NCI-H1092 treated with DMSO at 0.1 percent for 48 hours (cell line): Measurements from ENCODE around the gene GABRA5.

ENCODE experiments used
- DNase-seq: peaks from one replicate; lab custom pipeline; 2025; lab: John Stamatoyannopoulos, UW

The GABRA5 gene

DNA sequence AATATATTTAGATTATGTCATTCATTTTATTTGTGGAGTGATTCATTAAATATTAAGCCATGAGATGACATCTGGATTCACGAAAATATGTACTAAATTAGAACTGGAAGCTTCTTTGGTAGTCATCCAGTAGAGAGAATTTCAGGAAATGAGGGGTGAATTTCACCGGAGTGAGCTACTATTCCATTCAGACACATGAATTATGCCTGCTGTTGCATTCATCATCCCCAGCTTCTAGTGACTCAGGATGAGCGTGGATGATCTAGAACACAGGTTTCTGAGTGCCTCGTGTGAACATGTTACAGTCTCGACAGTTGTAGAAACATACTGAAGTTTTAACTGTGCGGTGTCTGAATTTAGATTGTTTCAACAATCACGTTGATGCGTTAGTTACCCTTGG lies 61.2 kb downstream of the GABRA5 start:
- no peak for DNase-seq

DNA sequence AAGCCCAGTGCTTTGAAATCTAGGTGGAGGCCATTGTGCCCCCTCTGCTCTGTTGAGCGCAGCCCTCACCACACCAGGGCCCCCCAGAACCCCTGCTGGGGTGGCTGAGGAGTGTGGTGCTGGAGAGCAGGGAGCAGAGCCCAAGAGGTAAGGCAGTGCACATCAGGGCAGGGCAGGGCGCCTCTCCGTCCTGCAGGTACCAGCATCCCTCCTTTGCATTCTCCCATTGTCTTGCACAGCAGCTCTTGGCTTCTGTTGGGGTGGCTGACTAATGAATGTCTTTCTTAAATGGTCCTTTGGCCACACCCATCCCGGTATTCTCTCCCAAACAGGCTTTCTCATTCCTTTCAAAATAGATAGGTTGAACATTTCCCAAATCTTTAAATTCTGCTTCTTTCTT lies 62.7 kb downstream of the GABRA5 start:
- no peak for DNase-seq

DNA sequence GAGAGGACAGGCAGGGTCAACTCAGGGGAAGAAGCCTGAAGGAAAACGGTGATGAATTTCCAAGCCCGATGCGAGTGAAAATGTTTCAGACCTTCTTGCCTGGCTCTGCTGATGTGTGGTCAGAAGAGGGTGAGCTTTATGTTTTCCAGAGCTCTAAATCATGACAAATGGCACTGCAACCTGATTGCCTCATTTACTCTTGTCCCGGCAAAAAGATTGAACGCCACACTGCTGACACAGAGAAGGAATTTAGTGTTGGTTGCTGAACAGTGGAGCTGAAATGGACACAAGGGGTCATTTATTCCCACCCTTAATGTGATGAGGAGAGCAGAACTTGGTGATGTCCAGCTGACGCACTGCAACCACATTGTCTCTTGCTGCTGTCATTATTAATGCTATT lies 68.0 kb downstream of the GABRA5 start:
- DNase-seq: no peak

DNA sequence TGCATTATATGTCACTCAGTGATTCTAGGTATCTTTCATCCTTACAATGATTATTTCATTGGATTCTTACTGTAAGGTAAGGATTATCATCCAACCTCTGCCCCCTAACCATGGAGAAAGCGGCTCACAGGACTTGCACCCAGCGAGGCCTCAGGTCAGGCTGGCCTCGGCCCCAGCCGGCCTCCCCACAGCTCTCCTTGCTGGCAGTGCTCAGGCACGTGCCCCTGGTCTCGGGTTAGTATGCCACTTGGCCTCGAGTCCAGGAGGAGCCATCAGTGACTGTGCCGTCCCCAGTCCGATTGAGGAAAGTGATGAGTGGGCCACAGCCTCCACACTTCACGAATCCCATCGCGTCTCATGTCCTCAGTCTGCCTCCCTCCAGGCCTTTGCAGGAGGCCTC lies 68.5 kb downstream of the GABRA5 start:
- DNase-seq: no peak

DNA sequence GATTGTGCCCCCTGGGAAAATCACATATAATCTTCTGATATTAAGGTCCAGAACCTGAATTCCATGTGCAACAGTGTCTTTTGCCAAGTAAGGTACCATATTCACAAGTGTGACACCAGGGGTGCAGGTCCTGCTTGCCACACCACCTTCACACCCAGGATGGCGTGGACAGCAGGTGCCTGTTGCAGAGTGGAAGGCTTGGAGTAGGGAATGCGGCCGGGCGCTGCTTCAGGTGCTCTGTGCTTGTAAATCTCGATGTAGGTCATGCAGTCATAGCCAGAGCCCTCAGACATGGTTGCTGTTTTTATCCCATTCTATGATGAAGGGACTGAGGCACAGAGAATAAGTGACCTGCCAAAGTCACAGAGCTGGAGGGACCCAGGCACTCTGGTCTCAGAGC lies 69.6 kb downstream of the GABRA5 start:
- no peak for DNase-seq

DNA sequence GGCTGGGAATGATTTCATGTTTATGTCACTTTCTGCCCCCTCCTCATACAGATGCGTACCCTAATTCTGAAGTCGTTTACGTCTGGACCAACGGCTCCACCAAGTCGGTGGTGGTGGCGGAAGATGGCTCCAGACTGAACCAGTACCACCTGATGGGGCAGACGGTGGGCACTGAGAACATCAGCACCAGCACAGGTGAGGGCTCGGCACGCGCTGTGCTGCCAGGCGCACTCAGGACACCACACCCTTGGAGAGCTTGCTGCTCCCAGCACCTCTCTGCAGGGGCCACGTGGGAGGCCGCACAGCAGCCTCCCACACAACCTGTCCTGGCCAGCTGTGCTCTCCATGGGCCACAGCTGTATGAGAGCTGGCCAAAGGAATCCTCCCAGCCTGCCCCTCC lies 70.3 kb downstream of the GABRA5 start:
- DNase-seq: no peak

DNA sequence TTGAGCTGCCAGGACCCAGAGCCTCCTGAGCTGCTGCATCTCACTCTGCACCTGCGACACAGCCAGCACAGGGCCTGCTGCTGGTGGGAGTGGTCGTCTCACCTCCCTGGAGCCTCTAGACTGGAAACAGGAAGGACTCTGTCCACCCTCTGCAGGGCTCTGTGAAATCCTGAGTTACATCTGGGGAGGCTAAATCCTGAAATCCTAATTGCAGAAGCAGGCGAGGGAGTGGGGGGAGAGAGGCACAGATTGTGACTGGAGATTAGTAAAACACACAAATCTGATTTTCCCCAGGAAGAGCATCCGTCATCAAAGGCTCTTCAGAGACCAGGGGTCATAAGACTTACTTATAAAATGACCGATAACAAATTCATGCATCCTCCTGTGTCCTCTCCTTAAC lies 72.5 kb downstream of the GABRA5 start:
- no peak for DNase-seq

DNA sequence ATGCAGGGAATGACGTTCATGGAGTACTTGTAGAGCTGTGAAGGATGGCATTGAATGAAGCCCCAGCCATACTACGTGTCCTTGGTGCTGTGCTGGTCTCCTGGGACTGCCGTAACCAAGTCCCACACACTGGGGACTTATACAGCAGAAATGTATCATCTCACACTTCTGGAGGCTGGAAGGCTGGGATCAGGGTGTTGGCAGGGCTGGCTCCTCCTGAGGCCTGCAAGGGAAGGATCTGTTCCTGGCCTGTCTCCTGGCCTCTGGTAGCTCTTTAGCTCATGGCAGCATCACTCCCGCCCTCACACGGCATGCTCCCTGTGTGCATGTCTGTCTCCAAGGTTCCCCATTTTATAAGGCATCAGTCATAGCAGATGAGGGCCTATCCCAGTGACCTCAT lies 74.6 kb downstream of the GABRA5 start:
- DNase-seq: no peak

DNA sequence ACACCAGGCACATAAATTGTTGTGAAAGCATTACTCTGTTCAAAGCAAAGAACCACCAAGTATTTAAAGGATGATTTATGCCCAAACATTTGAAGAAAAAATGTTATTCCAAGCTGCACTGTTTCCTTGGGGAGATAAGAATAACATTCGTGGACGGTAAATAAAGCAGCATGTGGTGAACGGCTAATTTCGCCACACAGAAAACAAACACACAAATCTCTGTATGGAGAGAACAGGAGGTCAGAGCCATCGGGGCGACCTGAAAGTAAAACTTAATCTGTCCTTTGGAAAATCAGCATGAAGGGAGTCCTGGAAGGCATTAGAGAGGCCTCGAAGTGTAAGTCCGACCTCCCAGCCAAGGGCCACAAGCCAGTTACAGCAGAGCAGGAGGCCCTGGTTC lies 77.0 kb downstream of the GABRA5 start:
- no peak for DNase-seq

DNA sequence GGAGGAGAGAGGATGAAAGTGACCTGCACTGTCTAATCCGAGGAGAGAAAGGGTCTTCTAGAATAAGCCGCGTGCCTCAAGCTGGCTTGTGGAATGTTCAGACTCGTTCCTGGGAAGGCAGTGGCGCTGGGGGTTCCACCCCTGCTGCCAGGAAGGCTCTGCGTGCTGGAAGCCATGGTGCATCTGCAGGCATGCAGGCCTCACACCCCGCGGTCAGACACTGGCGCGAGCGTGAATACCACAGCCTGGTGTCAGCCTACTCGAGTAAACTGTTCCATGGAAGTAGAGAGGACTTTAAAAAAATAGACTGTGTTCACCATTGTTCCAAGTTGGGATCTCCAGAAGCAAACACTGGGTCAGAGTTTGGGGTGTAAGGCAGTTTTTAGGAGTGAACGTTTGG lies 78.2 kb downstream of the GABRA5 start:
- no peak for DNase-seq

DNA sequence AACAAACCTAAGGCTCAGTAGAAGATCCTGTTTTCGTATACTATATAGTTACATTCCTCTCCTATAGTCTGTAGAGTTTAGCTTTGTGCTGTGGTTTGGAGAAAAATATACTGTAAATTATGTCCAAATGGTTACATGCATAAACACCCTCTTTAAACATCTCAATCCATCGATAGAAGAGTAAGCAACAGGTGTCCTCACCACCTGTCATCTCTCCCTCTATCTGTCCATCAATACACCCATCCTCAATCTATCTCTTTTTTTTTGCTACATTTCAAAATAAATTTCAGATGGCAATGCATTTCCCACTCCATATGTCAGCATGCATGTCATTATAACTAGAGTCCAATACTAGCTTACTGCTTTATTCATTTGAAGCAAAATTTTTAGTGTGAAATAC lies 83.1 kb downstream of the GABRA5 start:
- DNase-seq: no peak

DNA sequence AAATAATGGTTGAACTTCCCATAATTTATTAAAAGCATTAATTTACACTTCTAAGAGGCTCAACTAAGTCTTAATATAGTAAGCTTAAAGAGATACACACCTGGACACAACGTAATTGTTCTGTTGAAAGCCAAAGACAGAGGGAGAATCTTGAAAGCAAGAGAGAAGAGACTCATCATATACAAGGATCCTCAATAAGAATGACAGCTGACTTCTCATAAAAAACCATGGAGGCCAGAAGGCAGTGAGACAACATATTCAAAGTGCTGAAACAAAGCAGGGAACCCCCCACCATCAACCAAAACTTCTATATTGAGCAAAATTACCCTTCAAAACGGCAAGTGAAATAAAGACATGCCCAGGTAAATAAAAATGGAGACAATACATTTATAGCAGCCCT lies 87.5 kb downstream of the GABRA5 start:
- DNase-seq: no peak

DNA sequence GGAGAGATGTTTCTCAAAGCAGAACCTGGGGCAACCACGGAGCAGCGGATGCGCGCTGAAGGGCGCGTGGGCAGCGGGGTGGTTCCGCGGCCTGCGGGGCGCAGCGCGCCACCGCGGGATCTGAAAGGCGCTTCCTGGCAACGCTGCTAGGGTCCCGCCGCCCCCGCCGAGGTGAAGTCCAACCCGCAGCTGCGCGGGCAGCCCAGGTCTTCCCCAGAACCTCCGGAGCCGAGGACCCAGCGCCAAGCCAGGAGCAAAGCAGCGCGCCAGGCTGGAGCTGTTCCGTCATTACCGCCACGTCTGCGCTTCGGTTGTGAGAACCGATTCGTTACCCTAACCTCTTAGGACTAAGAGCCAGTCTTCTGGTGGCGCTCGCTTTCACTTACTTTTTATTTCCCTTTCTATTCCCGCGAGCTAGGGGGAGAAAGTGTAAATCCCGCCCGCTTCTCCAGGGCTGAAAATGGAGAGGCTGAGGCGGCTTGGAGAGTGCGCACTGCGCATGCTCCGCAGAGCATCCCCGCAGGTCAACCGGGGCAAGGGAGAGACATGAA lies 100.9 kb downstream of the GABRA5 start:
- peak; percentile 64 for DNase-seq

DNA sequence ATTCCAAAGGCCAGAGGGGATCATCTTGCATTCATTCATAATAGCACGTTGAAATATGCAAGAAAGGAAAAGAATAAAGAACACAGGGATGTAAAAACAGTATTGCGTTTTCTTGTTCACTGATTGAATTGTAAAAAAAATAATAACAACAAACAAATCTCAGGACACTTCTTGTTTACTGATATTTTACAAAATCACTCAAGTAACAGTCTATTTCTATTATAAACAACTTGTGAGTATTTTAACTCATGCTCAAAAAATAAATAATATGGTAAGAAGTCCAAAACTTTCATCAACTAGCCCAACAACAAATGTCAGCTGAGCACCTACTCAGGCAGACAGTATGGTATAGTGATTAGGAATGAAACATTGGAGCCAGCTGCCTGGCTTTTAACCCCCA lies 101.9 kb downstream of the GABRA5 start:
- no peak for DNase-seq

DNA sequence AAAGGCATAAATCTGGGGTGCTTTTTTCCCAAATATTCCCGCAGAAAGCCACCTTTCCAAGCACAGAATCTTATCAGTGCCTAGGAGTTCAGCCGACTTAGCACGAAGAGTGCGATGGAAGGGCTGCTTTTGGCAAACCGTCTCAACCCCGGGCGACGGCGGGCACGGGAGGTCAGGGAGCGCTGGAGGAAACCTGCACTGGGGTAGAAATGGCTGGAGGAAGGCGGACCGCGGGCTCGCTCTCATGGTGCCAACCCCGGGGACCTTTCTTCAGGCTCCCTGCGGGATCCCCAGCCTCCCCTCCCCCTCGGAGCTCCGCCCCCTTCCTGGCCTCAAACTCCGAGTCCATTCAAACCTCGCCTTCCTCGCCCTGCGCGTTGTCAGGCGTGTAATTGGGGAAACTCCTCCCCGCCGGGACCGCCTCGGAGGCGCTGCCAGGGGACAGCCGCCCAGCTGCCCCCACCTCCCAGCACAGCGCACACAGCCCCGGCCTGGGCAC lies 103.9 kb downstream of the GABRA5 start, which contains the start of gene GABRG3:
GABRG3 (plus strand) TSS at position 470 of the 499 bp plus-strand sequence.
- DNase-seq: no peak

DNA sequence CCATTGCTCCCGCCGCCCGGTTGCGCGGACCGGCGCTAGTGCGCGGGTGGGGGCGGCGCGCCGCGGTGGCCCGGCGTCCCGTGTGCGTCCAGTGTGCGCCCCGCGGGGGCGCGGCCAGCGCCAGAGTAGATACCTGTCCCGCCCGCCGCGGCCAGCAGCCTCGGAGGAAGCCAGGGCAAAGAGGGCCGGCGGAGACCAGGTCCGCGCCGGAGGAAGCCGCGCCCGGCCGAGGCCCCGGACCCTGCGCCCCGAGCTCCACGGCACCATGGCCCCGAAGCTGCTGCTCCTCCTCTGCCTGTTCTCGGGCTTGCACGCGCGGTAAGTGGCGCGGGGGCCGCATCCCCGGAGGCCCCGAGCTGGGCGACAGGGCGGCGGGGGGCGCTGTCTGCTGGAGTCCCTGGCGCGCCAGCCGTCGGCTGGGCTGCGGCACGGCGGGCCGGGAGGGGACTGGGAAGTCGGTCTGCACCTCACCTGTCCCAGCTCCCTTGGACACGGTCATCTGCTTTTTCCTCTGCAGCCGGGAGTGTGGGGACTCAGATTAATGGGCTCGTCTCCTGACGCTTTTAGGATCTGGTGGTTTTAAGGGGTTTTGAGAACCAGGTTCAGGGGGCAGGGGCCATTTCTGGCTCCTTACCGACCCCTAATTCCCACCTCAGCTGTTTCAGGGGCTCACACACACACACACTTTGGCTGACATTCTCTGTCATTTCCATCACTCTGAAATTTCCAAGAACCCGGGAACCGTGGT lies 104.6 kb downstream of the GABRA5 start:
- no peak for DNase-seq

DNA sequence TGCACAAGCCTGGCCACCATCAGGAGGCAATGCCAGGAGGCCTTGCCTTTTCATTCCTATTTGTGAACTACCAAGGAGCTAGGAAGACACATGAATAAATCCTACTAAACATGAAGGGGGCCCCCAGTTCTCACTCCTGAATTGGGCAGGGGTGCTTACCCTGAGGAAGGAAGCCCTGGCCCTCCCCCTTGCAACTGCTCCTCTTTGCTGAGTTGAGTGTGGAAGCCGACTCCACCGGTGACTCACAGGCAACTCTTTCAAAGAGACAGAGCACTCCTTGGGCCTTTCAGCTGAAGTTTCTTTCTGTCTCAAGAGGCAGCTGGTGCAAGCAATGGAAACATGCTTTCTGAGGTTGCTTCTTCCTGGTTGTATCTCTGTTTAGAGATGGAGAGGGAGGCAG lies 105.8 kb downstream of the GABRA5 start:
- no peak for DNase-seq

DNA sequence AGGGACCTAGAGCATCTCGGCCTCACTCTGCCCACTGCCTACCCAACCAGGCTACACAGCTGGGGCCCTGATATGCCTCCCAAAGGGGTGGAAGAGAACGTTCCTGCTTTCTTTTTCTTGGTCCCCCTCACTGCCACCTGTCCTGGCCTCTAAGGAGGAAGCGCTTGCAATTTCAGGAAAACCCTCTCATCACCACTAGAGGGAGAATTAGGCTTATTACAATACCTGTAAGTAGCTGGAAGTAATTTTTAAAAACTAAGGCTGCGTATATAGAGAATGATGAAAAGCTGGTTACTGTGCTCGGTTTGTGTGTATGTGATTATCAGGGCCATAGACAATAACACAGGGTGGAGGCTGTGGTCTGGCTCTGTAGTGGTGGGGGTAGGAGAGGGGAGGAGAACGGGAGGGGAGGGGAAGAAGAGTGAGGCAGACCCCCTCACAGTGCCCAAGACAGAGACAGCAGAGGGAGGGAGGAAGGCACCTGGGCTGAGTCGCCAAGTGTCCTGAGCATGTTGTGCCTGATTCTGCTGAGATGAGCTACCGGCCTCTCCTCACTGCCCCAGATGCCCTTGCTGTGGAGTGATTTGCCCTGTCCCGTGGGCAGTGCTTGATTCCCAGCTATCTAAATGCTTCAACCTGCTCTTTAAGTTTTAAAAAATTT lies 107.4 kb downstream of the GABRA5 start:
- DNase-seq: peak; percentile 24

DNA sequence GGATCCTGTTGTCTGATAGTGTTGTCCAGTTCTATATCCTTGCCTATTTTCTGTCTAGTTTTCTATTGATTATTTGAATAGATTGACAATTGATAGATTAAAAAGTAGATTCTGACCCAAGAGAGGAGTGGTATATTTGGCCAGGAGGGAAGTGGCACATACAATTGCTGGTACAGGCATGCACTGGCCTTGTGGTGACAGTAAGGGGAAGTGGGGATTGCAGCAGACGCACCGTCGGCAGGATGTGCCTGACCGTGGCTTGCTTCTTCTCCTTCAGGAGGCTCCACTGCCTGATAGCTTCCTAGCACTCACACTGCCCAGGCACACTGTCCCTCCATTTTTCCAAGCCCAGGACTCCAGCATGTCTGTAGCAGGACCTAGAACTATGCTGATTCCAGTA lies 114.6 kb downstream of the GABRA5 start:
- DNase-seq: no peak

DNA sequence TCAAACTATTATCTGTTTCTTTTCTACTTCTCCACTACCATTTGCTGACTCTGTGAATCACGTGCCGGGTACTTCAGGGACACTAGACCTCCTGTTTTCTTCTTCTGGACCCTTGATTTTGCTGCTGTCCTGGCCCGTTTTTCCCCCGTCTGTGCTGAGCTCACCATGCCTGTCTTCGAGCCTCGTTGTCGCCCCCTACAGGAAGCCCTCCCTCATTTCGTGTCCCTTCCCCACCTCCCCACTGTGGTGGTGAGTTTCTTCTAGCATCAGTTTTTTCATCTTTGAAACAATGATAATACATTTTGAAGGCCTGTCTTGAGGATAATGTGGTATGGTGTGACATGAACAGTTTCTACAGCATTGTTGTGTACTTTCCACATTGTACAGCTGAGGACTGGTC lies 117.0 kb downstream of the GABRA5 start:
- no peak for DNase-seq

DNA sequence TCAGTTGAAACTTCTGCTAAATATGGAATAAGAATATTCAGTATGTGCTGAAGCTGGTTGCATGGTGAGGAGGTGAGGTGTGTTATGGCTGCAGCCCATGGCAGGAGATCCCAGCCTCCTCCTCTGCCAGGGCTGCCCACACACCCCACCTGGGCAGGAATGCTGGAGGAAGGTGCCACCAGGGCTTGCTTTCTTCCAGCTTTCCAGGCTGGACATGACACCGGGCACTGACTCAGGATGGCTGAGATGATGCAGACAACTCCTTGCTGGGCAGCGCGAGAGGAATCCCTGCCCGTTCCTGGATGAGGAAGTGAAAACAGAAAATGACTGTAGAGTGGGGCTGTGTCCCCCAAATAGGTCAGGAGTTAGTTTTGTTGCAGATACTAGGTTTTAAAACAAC lies 118.2 kb downstream of the GABRA5 start:
- DNase-seq: no peak

DNA sequence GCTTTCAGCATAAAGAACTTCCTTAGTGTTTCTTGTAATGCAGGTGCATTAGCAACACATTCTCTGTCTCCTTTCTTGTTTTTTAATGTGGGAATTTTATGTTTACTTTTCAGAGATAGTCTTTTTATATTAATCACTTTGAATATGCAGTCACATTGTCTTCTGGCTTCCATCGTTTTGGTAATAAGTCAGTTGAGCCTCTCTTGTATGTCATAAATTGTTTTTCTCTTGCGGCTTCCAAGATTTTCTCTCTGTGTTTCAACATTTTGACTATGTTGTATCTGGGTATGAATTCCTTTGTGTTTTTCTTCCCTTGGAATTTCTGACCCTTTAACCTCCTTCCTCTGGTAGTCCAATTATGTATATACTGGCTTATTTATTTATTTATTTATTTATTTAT lies 129.4 kb downstream of the GABRA5 start:
- no peak for DNase-seq
